DOHH2 (cell line): ENCODE data around the gene SEC24A.
"Not testable (repeated sequence)": the region's sequence is repeated elsewhere in the genome, so short reads cannot be mapped to it uniquely, and the experiment has no call there.

Source experiments
- H3F3A ChIP-seq: fragments of 200-600 bp; sonication (generic), shearing (Covaris generic); 2 replicates; pipeline ENCODE4 v1.6.0; 2016; ENCODE audit warnings: antibody characterized with exemption, mild to moderate bottlenecking; ENCODE audit not compliant: control insufficient read depth, insufficient read depth
- H3K27ac ChIP-seq: fragments of 200-600 bp; sonication (generic); 2 replicates; pipeline ENCODE4 v1.5.1; 2014; ENCODE audit warnings: low read depth, mild to moderate bottlenecking, low read length, moderate library complexity
- H3K27me3 ChIP-seq: fragments of 200-600 bp; sonication (generic); 2 replicates; pipeline ENCODE4 v1.6.1; 2014; ENCODE audit warnings: mild to moderate bottlenecking, low read length, mixed read lengths; ENCODE audit not compliant: control insufficient read depth
- H3K36me3 ChIP-seq: fragments of 200-600 bp; sonication (generic); 2 replicates; pipeline ENCODE4 v1.6.1; 2014; ENCODE audit warnings: mild to moderate bottlenecking, low read length, moderate library complexity, mixed read lengths; ENCODE audit not compliant: control insufficient read depth
- H3K4me1 ChIP-seq: fragments of 200-600 bp; sonication (generic); 2 replicates; pipeline ENCODE4 v1.6.1; 2014; ENCODE audit warnings: mild to moderate bottlenecking, low read length, mixed read lengths; ENCODE audit not compliant: control insufficient read depth
- H3K4me2 ChIP-seq: fragments of 200-600 bp; sonication (generic); 2 replicates; pipeline ENCODE4 v1.6.0; 2014; ENCODE audit warnings: mild to moderate bottlenecking, low read length, moderate library complexity
- H3K4me3 ChIP-seq: fragments of 200-600 bp; sonication (generic); 2 replicates; pipeline ENCODE4 v1.5.1; 2014; ENCODE audit warnings: mild to moderate bottlenecking, low read length, mixed read lengths
- H3K79me2 ChIP-seq: fragments of 200-600 bp; sonication (generic); 2 replicates; pipeline ENCODE4 v1.6.1; 2014; ENCODE audit warnings: mild to moderate bottlenecking, low read length, mixed read lengths; ENCODE audit not compliant: control insufficient read depth
- H3K9me2 ChIP-seq: fragments of 200-600 bp; sonication (generic); replicated peaks from 2 replicates; pipeline ENCODE4 v1.6.1; 2014; ENCODE audit warnings: mild to moderate bottlenecking, low read length, mixed read lengths; ENCODE audit not compliant: control insufficient read depth
- H3K9me3 ChIP-seq: fragments of 200-600 bp; sonication (generic); 2 replicates; pipeline ENCODE4 v1.6.1; 2014; ENCODE audit warnings: antibody characterized with exemption, low read length, mixed read lengths; ENCODE audit not compliant: control insufficient read depth, insufficient read depth
- H4K20me1 ChIP-seq: fragments of 200-600 bp; sonication (generic); 2 replicates; pipeline ENCODE4 v1.6.0; 2014; ENCODE audit warnings: low read depth, mild to moderate bottlenecking, antibody characterized with exemption, low read length, moderate library complexity; ENCODE audit not compliant: control insufficient read depth, insufficient read depth
- CTCF ChIP-seq: fragments of 200-600 bp; sonication (generic); IDR thresholded peaks from one replicate; pipeline ENCODE4 v1.5.1; 2014; ENCODE audit warnings: antibody characterized with exemption, mild to moderate bottlenecking, low read depth, low read length; ENCODE audit not compliant: poor library complexity, severe bottlenecking
- EZH2phosphoT487 ChIP-seq: fragments of 200-600 bp; sonication (generic); IDR thresholded peaks from 2 replicates; pipeline ENCODE4 v1.6.1; 2017; ENCODE audit warnings: borderline replicate concordance, mild to moderate bottlenecking, antibody characterized with exemption, low read length, moderate library complexity, mixed read lengths

Gene SEC24A

GRCh38 chr5:134648425-134649162 is at the start of gene SEC24A:
Gene SEC24A (plus strand): TSS chr5:134648785. CDS start chr5:134649077, 292 bp downstream.
- Histone ChIP-seq H3K79me2 (peaks cover 48% of the 10 kb centered on the region), H3K4me2 (peak within 1 kb of the TSS; percentile 90), H3K4me1 (peaks cover 25% of the 10 kb centered on the region), H3K9me2 (no peaks in the 10 kb centered on the region), H3K27me3 (no peaks in the 10 kb centered on the region), H3K4me3 (peak within 1 kb of the TSS; percentile 99), H3K36me3 (peaks cover 7% of the 10 kb centered on the region), H3F3A (peaks cover 13% of the 10 kb centered on the region), H4K20me1 (no peaks in the 10 kb centered on the region), H3K27ac (peak within 1 kb of the TSS; percentile 89), H3K9me3 (no peaks in the 10 kb centered on the region)
- TF ChIP-seq EZH2phosphoT487 (no peak), CTCF (no peak)

GRCh38 chr5:134599820-134600219 is 48.8 kb upstream of the SEC24A start:
- H3K4me2 ChIP-seq, H3K27ac ChIP-seq, H3K4me3 ChIP-seq, H3K9me2 ChIP-seq, H3K9me3 ChIP-seq, H3F3A ChIP-seq, H3K79me2 ChIP-seq, H3K4me1 ChIP-seq, H3K27me3 ChIP-seq, H4K20me1 ChIP-seq: not testable (repeated sequence)
- H3K36me3 ChIP-seq = peaks cover 11% of the 10 kb centered on the region

- H3K79me2 ChIP-seq = no peaks in the 10 kb centered on the region
- H3K27me3 ChIP-seq = no peaks in the 10 kb centered on the region
- no peak overlapping the region for H3K4me2 ChIP-seq
- peaks cover 8% of the 10 kb centered on the region for H3F3A ChIP-seq
- H3K4me1 ChIP-seq = no peaks in the 10 kb centered on the region
- no peaks in the 10 kb centered on the region for H4K20me1 ChIP-seq
- peaks cover 19% of the 10 kb centered on the region for H3K36me3 ChIP-seq
- H3K9me2 ChIP-seq = no peaks in the 10 kb centered on the region
- no peak overlapping the region for H3K4me3 ChIP-seq
- no peak overlapping the region for H3K27ac ChIP-seq
- no peaks in the 10 kb centered on the region for H3K9me3 ChIP-seq
- TF ChIP-seq CTCF = no peak
These were observed 48.0 kb upstream of the SEC24A start for GRCh38 chr5:134600600-134600999.

- no peak overlapping the region for H3K4me3 ChIP-seq
- TF ChIP-seq EZH2phosphoT487 (no peak), CTCF (no peak)
- no peaks in the 10 kb centered on the region for H3K9me3 ChIP-seq
- no peaks in the 10 kb centered on the region for H3K27me3 ChIP-seq
- H3F3A ChIP-seq = peaks cover 6% of the 10 kb centered on the region
- no peak overlapping the region for H3K27ac ChIP-seq
- H3K9me2 ChIP-seq = no peaks in the 10 kb centered on the region
- no peak overlapping the region for H3K4me2 ChIP-seq
- H3K36me3 ChIP-seq = peaks cover 39% of the 10 kb centered on the region
- H3K79me2 ChIP-seq = no peaks in the 10 kb centered on the region
- no peaks in the 10 kb centered on the region for H3K4me1 ChIP-seq
- no peaks in the 10 kb centered on the region for H4K20me1 ChIP-seq
These were observed 45.5 kb upstream of the SEC24A start for GRCh38 chr5:134603059-134603458.
